Measurements from ENCODE around the gene TTBK2.

The TTBK2 gene

DNA sequence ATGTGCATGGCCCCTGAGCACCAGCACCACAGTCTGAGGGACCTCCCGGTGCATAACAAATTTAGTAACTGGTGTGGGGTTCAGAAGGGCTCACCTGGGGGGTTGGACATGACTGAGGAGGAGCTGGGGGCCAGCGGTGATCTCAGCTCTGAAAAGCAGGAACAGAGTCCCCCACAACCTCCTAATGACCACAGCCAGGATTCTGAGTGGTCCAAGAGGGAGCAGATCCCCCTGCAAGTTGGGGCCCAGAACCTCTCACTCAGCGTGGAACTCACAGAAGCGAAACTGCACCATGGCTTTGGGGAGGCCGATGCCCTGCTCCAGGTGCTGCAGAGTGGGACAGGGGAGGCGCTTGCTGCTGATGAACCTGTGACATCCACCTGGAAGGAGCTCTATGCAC lies 226.6 kb downstream of the TTBK2 start:
- TF ChIP-seq, protein P1, sequence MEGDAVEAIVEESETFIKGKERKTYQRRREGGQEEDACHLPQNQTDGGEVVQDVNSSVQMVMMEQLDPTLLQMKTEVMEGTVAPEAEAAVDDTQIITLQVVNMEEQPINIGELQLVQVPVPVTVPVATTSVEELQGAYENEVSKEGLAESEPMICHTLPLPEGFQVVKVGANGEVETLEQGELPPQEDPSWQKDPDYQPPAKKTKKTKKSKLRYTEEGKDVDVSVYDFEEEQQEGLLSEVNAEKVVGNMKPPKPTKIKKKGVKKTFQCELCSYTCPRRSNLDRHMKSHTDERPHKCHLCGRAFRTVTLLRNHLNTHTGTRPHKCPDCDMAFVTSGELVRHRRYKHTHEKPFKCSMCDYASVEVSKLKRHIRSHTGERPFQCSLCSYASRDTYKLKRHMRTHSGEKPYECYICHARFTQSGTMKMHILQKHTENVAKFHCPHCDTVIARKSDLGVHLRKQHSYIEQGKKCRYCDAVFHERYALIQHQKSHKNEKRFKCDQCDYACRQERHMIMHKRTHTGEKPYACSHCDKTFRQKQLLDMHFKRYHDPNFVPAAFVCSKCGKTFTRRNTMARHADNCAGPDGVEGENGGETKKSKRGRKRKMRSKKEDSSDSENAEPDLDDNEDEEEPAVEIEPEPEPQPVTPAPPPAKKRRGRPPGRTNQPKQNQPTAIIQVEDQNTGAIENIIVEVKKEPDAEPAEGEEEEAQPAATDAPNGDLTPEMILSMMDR (conservative IDR thresholded peaks at IDR 0.05; ENCODE audit: low read length), result no peak
- no peak for DNase-seq (ENCODE audit: low read depth)
- no peak overlapping the region for H3K4me3 ChIP-seq (ENCODE audit: low read length)

DNA sequence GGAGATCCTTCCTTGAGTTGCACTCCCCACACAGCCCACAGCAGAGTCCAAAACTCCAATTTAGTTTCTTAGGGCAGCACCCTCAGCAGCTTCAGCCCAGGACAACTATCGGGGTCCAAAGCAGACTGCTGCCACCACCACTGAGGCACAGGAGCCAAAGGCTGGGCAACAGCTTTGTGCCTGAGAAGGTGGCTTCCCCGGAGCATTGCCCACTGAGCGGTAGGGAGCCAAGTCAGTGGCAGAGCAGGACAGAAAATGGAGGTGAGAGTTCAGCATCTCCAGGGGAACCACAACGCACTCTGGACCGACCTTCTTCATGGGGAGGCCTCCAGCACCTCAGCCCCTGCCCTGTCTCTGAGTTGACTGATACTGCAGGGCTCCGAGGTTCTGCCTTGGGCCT lies 227.1 kb downstream of the TTBK2 start:
- no peak overlapping the region for H3K4me3 ChIP-seq (ENCODE audit: low read length)
- TF ChIP-seq, protein P1 (conservative IDR thresholded peaks at IDR 0.05; ENCODE audit: low read length), result no peak
- no peak for DNase-seq (ENCODE audit: low read depth)

- TF ChIP-seq, protein P1 (conservative IDR thresholded peaks at IDR 0.05; ENCODE audit: low read length), result no peak
- no peak overlapping the region for H3K4me3 ChIP-seq (ENCODE audit: low read length)
- DNase-seq (ENCODE audit: low read depth), result no peak
Measured at GRCh38 chr15:42692997-42693396, 227.6 kb downstream of the TTBK2 start.

DNA sequence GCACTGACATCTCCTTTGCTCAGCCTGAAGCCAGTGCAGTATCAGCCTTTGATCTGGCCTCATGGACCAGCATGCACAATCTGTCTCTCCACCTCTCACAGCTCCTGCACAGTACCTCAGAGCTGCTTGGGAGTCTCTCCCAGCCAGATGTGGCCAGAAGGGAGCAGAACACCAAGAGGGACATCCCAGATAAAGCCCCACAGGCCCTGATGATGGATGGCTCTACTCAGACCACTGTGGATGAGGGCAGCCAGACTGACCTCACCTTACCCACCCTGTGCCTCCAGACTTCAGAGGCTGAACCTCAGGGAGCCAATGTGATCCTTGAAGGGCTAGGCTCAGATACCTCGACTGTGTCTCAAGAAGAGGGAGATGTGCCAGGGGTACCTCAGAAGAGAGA lies 228.0 kb downstream of the TTBK2 start:
- no peak for DNase-seq (ENCODE audit: low read depth)
- TF ChIP-seq, protein P1 (conservative IDR thresholded peaks at IDR 0.05; ENCODE audit: low read length), result no peak
- H3K4me3 ChIP-seq (ENCODE audit: low read length), result no peak overlapping the region

DNA sequence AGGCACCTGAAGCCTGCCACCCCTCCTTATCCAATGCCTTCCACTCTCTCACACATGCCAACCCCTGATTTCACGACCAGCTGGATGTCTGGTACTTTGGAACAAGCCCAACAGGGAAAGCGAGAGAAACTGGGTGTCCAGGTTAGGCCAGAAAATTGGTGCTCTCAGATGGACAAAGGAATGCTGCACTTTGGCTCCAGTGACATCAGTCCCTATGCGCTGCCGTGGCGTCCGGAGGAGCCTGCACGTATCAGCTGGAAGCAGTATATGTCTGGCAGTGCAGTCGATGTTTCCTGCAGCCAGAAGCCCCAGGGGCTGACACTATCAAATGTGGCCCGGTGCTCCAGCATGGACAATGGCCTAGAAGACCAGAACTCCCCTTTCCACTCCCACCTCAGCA lies 228.8 kb downstream of the TTBK2 start:
- no peak for DNase-seq (ENCODE audit: low read depth)
- no peak overlapping the region for H3K4me3 ChIP-seq (ENCODE audit: low read length)
- TF ChIP-seq, protein P1 (conservative IDR thresholded peaks at IDR 0.05; ENCODE audit: low read length), result no peak

DNA sequence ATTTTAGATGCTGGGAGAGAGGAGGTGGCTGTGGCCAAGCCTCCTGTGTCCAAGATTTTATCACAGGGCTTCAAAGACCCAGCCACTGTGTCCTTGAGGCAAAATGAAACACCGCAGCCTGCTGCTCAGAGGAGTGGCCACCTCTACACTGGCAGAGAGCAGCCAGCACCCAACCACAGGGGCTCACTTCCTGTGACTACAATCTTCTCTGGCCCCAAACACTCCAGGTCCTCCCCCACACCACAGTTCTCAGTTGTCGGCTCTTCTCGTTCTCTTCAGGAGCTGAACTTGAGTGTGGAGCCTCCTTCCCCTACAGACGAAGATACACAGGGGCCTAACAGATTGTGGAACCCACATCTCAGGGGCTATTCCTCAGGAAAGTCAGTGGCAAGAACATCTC lies 229.3 kb downstream of the TTBK2 start:
- TF ChIP-seq, protein P1 (conservative IDR thresholded peaks at IDR 0.05; ENCODE audit: low read length), result no peak
- no peak overlapping the region for H3K4me3 ChIP-seq (ENCODE audit: low read length)
- no peak for DNase-seq (ENCODE audit: low read depth)

Measured in AG10803 (cell line).